Measurements from ENCODE around the gene RPS6KA4. TPM values are rescaled to one million over a fixed set of nuclear protein-coding genes. Genes with fewer than 3 reads are reported as not detected.

The RPS6KA4 gene
- polyA plus RNA-seq, 1 donor from 2014 or later = 24.6 TPM

GRCh38 chr11:64343767-64344559, 15.0 kb upstream of the RPS6KA4 start:
- TF ChIP-seq SMC3 (conservative IDR thresholded peaks at IDR 0.05; ENCODE audit: poor library complexity) = no peak
- TF ChIP-seq TAF1 (IDR thresholded peaks at IDR 0.05; ENCODE audit: low read depth) = no peak
- TF ChIP-seq MXI1 (conservative IDR thresholded peaks at IDR 0.05; ENCODE audit: poor library complexity, severe bottlenecking) = no peak
- TF ChIP-seq EZH2 (IDR thresholded peaks at IDR 0.05; ENCODE audit: borderline replicate concordance, insufficient read depth, low read length, poor library complexity, severe bottlenecking) = no peak
- TF ChIP-seq EP300 (conservative IDR thresholded peaks at IDR 0.05; ENCODE audit: poor library complexity, severe bottlenecking) = no peak
- no peak for TF ChIP-seq CTCF (IDR thresholded peaks at IDR 0.05; ENCODE audit: poor library complexity, severe bottlenecking)
- TF ChIP-seq RAD21 (conservative IDR thresholded peaks at IDR 0.05) = no peak
- H3F3A ChIP-seq (ENCODE audit: insufficient read depth, low read length, poor library complexity, severe bottlenecking) = no peaks in the 10 kb centered on the region
- no peaks in the 10 kb centered on the region for H3K36me3 ChIP-seq (ENCODE audit: insufficient read depth, low read length)
- H3K27ac ChIP-seq (ENCODE audit: low read length) = no peak overlapping the region
- H4K20me1 ChIP-seq (ENCODE audit: insufficient read depth) = no peaks in the 10 kb centered on the region
- H3K9me2 ChIP-seq (ENCODE audit: insufficient read depth, low read length) = no peaks in the 10 kb centered on the region
- H3K4me3 ChIP-seq (ENCODE audit: low read length) = no peak overlapping the region
- H3K4me2 ChIP-seq (ENCODE audit: low read length) = no peak overlapping the region
- no peaks in the 10 kb centered on the region for H3K79me2 ChIP-seq (replicated peaks; ENCODE audit: insufficient read depth, low read length)
- H2AFZ ChIP-seq (ENCODE audit: low read depth, low read length) = no peak overlapping the region
- no peaks in the 10 kb centered on the region for H3K27me3 ChIP-seq (ENCODE audit: insufficient read depth, low read depth, low read length)
- no peaks in the 10 kb centered on the region for H3K9me3 ChIP-seq (ENCODE audit: low read length)
- no peak overlapping the region for H3K9ac ChIP-seq (ENCODE audit: low read length)

- Histone ChIP-seq H3K9ac (ENCODE audit: low read length) (no peak overlapping the region), H3K79me2 (replicated peaks; ENCODE audit: insufficient read depth, low read length) (no peaks in the 10 kb centered on the region), H3K4me2 (ENCODE audit: low read length) (no peak overlapping the region), H3K27ac (ENCODE audit: low read length) (no peak overlapping the region), H3K4me3 (ENCODE audit: low read length) (no peak overlapping the region), H3K9me3 (ENCODE audit: low read length) (no peaks in the 10 kb centered on the region), H3K36me3 (ENCODE audit: insufficient read depth, low read length) (no peaks in the 10 kb centered on the region), H3K27me3 (ENCODE audit: insufficient read depth, low read depth, low read length) (no peaks in the 10 kb centered on the region), H3K9me2 (ENCODE audit: insufficient read depth, low read length) (no peaks in the 10 kb centered on the region), H2AFZ (ENCODE audit: low read depth, low read length) (no peak overlapping the region), H4K20me1 (ENCODE audit: insufficient read depth) (no peaks in the 10 kb centered on the region), H3F3A (ENCODE audit: insufficient read depth, low read length, poor library complexity, severe bottlenecking) (no peaks in the 10 kb centered on the region)
- TF ChIP-seq EP300 (conservative IDR thresholded peaks at IDR 0.05; ENCODE audit: poor library complexity, severe bottlenecking) (no peak), RAD21 (conservative IDR thresholded peaks at IDR 0.05) (no peak), EZH2 (IDR thresholded peaks at IDR 0.05; ENCODE audit: borderline replicate concordance, insufficient read depth, low read length, poor library complexity, severe bottlenecking) (no peak), MXI1 (conservative IDR thresholded peaks at IDR 0.05; ENCODE audit: poor library complexity, severe bottlenecking) (no peak), POLR2AphosphoS5 (IDR thresholded peaks at IDR 0.05) (no peak), TAF1 (IDR thresholded peaks at IDR 0.05; ENCODE audit: low read depth) (no peak), REST (IDR thresholded peaks at IDR 0.05; ENCODE audit: borderline replicate concordance) (no peak)
Observed at GRCh38 chr11:64344787-64345186, 14.2 kb upstream of the RPS6KA4 start.
